ENCODE data around the gene PALM2AKAP2. TPM values are rescaled to one million over a fixed set of nuclear protein-coding genes. Genes with fewer than 3 reads are reported as not detected.
A peak's percentile ranks its signal among the peaks of the same experiment; 100 is the strongest.

The PALM2AKAP2 gene
- total RNA-seq, 4 donors from 2014 or later = 0.37 to 0.64 (median 0.55) TPM; not detected in 1

DNA sequence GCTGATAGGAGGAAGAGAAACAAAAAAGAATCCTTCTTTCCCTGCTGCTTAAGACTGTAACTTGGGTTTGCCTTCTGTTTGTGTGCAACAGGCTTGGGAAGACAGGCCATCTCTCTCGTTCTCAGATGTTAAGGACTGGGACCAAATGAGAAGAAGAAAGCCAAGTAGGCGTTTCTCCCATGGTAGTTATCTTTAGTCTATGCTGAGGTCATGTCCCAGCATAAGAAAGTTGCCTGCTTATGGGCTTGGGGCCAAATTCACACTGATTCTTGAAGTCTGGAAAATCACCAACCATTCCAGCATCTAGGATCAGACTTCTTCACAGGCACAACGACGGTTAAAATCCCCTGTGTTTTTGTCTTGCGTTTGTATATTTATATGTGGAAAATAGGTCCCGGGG is 44.2 kb upstream of the PALM2AKAP2 start:
- no peaks in the 10 kb centered on the region for H3K36me3 ChIP-seq
- no peaks in the 10 kb centered on the region for H3K9me3 ChIP-seq
- intact Hi-C loops (cut with DNase I; ENCODE audit: low total_unique reads) = no loop called here
- no peaks in the 10 kb centered on the region for H3K4me1 ChIP-seq
- DNase-seq = no peak
- in situ Hi-C loops (cut with MboI; ENCODE audit: low pct_ligation_motif_present in 1 of 4, low pct_unique_long_range_greater_than_20kb in 1 of 4, low sequenced_read_pairs in 3 of 4) = no loop called here
- no peak overlapping the region for H3K4me3 ChIP-seq
- H3K27me3 ChIP-seq = no peaks in the 10 kb centered on the region
- 71 to 76% methylated on average over 6 of the region's 6 CpGs for WGBS, 2 donors (ENCODE audit: low coverage in 1 of 2)
- TF ChIP-seq EP300 (IDR thresholded peaks at IDR 0.05; ENCODE audit: low read depth) = no peak
- no peak for TF ChIP-seq POLR2AphosphoS5 (IDR thresholded peaks at IDR 0.05)
- no peak for TF ChIP-seq POLR2A (IDR thresholded peaks at IDR 0.05)
- TF ChIP-seq, protein P1, sequence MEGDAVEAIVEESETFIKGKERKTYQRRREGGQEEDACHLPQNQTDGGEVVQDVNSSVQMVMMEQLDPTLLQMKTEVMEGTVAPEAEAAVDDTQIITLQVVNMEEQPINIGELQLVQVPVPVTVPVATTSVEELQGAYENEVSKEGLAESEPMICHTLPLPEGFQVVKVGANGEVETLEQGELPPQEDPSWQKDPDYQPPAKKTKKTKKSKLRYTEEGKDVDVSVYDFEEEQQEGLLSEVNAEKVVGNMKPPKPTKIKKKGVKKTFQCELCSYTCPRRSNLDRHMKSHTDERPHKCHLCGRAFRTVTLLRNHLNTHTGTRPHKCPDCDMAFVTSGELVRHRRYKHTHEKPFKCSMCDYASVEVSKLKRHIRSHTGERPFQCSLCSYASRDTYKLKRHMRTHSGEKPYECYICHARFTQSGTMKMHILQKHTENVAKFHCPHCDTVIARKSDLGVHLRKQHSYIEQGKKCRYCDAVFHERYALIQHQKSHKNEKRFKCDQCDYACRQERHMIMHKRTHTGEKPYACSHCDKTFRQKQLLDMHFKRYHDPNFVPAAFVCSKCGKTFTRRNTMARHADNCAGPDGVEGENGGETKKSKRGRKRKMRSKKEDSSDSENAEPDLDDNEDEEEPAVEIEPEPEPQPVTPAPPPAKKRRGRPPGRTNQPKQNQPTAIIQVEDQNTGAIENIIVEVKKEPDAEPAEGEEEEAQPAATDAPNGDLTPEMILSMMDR (IDR thresholded peaks at IDR 0.05) = no peak
- no peak overlapping the region for H3K27ac ChIP-seq

DNA sequence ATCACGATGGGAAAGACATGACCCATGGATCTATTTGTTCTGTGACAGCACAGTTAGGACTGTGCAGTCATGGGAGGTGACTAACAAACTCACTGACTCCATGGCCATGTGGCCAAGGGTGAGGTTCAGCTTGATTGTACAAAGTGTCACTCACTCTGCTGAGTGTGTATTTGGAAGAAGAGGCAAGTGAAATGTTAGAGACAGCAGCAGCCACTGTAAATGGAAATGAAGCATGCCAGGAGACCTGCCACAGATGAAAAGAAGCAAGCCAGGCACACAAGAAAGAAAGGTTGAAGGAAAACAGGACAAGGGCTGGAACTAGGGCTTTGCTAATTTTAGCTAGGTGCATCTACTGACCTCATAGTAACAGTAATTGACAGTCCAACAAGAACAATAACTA is 42.7 kb upstream of the PALM2AKAP2 start:
- in situ Hi-C loops (cut with MboI; ENCODE audit: low pct_ligation_motif_present in 1 of 4, low pct_unique_long_range_greater_than_20kb in 1 of 4, low sequenced_read_pairs in 3 of 4) = no loop called here
- no peak for DNase-seq

DNA sequence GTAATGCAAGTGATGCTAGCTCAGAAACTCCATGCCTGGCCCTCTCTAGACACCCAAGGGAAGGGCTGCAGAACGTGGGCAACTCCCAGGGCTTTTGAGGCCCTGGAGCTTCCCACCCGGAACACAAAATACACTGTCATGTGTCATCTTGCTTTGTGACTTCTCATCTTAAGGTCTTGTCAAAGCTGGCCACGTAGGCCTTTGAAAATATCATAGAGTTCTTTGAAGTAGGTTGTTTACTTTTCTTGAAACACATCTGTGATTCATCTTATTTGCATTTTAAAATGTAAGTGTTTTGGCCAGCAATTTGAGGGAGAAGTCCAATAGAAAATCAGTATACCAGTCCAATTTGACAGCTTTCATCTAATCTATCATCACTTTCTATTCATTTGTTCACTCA is 40.2 kb upstream of the PALM2AKAP2 start:
- peaks cover 0 to 2% (median 0%) of the 10 kb centered on the region in 4 donors for H3K4me1 ChIP-seq
- H3K27ac ChIP-seq = no peak overlapping the region
- WGBS, 2 donors (ENCODE audit: low coverage in 1 of 2) = 0 to 65% methylated on average over 1 to 3 of the region's 3 CpGs
- H3K36me3 ChIP-seq = no peaks in the 10 kb centered on the region
- no peak overlapping the region for H3K4me3 ChIP-seq
- no peak for TF ChIP-seq POLR2A (IDR thresholded peaks at IDR 0.05)
- no peak for TF ChIP-seq EP300 (IDR thresholded peaks at IDR 0.05; ENCODE audit: low read depth)
- TF ChIP-seq, protein P1 (IDR thresholded peaks at IDR 0.05) = no peak
- TF ChIP-seq POLR2AphosphoS5 (IDR thresholded peaks at IDR 0.05) = no peak
- in situ Hi-C loops (cut with MboI; ENCODE audit: low pct_ligation_motif_present in 1 of 4, low pct_unique_long_range_greater_than_20kb in 1 of 4, low sequenced_read_pairs in 3 of 4) (no loop called here), intact Hi-C loops (cut with DNase I; ENCODE audit: low total_unique reads) (no loop called here)
- no peaks in the 10 kb centered on the region for H3K27me3 ChIP-seq
- H3K9me3 ChIP-seq = no peaks in the 10 kb centered on the region
- no peak for DNase-seq

More for the DNA sequence above, 42.7 kb upstream of the PALM2AKAP2 start:
- Histone ChIP-seq H3K4me1 (no peaks in the 10 kb centered on the region), H3K27me3 (no peaks in the 10 kb centered on the region), H3K4me3 (no peak overlapping the region), H3K36me3 (no peaks in the 10 kb centered on the region), H3K9me3 (no peaks in the 10 kb centered on the region), H3K27ac (no peak overlapping the region)
- intact Hi-C loops (cut with DNase I; ENCODE audit: low total_unique reads) = no loop called here
- TF ChIP-seq, protein P1 (IDR thresholded peaks at IDR 0.05) = no peak
- peak; percentile 69 to 92 (median 87) for TF ChIP-seq POLR2AphosphoS5 (IDR thresholded peaks at IDR 0.05)
- peak; percentile 56 for TF ChIP-seq EP300 (IDR thresholded peaks at IDR 0.05; ENCODE audit: low read depth)
- 71% methylated on average over 1 of the region's 1 CpG; no CpG with 5 or more reads in 1 of the 2 donors for WGBS, 2 donors (ENCODE audit: low coverage in 1 of 2)

DNA sequence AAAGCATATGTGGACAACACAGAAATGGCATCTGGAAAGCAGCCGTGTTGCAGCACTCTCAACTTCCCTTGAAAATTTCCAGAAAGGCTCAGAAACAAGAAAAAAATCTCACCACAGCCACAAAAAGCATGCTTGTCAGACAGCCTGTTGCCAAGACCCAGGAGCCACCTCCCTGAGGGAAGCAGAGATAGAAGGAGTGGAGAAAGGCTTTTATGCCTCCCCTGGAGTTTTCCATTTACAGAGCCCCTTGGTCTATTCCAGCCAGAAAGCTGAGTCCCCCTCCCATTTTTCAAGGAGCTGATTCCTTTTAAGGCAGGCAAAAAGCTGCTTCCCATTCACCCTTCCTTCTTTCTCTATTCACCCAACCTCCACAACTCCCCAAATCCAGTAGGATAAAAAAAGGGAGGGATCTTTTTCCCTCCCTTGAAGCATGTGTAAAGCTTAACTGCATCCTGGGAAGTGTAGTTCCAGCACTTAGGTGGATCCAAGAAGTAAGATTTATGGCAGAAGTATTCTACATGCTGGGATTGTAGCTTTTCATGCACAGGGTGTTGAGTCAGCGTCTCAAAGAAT is 37.1 kb upstream of the PALM2AKAP2 start:
- TF ChIP-seq, protein P1 (IDR thresholded peaks at IDR 0.05) = no peak
- TF ChIP-seq POLR2AphosphoS5 (IDR thresholded peaks at IDR 0.05) = no peak
- no peak for TF ChIP-seq POLR2A (IDR thresholded peaks at IDR 0.05)
- TF ChIP-seq EP300 (IDR thresholded peaks at IDR 0.05; ENCODE audit: low read depth) = no peak
- H3K9me3 ChIP-seq = no peaks in the 10 kb centered on the region
- 50 to 59% methylated on average over 1 to 2 of the region's 2 CpGs for WGBS, 2 donors (ENCODE audit: low coverage in 1 of 2)
- intact Hi-C loops (cut with DNase I; ENCODE audit: low total_unique reads) (no loop called here), in situ Hi-C loops (cut with MboI; ENCODE audit: low pct_ligation_motif_present in 1 of 4, low pct_unique_long_range_greater_than_20kb in 1 of 4, low sequenced_read_pairs in 3 of 4) (no loop called here)
- H3K27ac ChIP-seq = no peak overlapping the region
- peaks cover 0 to 20% (median 12%) of the 10 kb centered on the region in 4 donors for H3K4me1 ChIP-seq
- no peaks in the 10 kb centered on the region for H3K27me3 ChIP-seq
- no peak overlapping the region for H3K4me3 ChIP-seq
- no peak for DNase-seq
- H3K36me3 ChIP-seq = no peaks in the 10 kb centered on the region
